ENCODE data around the gene HPX.

The HPX gene

GRCh38 chr11:6488342-6488741, 47.6 kb upstream of the HPX start (continued):
- TF ChIP-seq ZNF8 (CRISPR knock-in tag; IDR thresholded peaks at IDR 0.05) (no peak), TCF4 (CRISPR knock-in tag; IDR thresholded peaks at IDR 0.05; ENCODE audit: borderline replicate concordance) (no peak), ARNTL (CRISPR knock-in tag; IDR thresholded peaks at IDR 0.05; ENCODE audit: borderline replicate concordance, low read depth) (no peak), POU6F1 (CRISPR knock-in tag; IDR thresholded peaks at IDR 0.05; ENCODE audit: borderline replicate concordance, low read depth) (no peak), TOX (CRISPR knock-in tag; IDR thresholded peaks at IDR 0.05; ENCODE audit: borderline replicate concordance) (no peak), CSDC2 (CRISPR knock-in tag; IDR thresholded peaks at IDR 0.05) (no peak), PPARA (CRISPR knock-in tag; IDR thresholded peaks at IDR 0.05; ENCODE audit: borderline replicate concordance) (no peak)

GRCh38 chr11:6486938-6487337, 46.2 kb upstream of the HPX start:
- no peak for ATAC-seq
- TF ChIP-seq ISL1 (CRISPR knock-in tag; IDR thresholded peaks at IDR 0.05) = no peak
- no peak for TF ChIP-seq TOX (CRISPR knock-in tag; IDR thresholded peaks at IDR 0.05; ENCODE audit: borderline replicate concordance)
- TF ChIP-seq CSDC2 (CRISPR knock-in tag; IDR thresholded peaks at IDR 0.05) = no peak
- TF ChIP-seq ZNF8 (CRISPR knock-in tag; IDR thresholded peaks at IDR 0.05) = no peak
- TF ChIP-seq ZC3H10 (CRISPR knock-in tag; IDR thresholded peaks at IDR 0.05) = no peak
- no peak for TF ChIP-seq CSRNP3 (CRISPR knock-in tag; IDR thresholded peaks at IDR 0.05)
- TF ChIP-seq ARNTL (CRISPR knock-in tag; IDR thresholded peaks at IDR 0.05; ENCODE audit: borderline replicate concordance, low read depth) = no peak
- TF ChIP-seq TCF4 (CRISPR knock-in tag; IDR thresholded peaks at IDR 0.05; ENCODE audit: borderline replicate concordance) = no peak
- TF ChIP-seq SNAI2 (CRISPR knock-in tag; IDR thresholded peaks at IDR 0.05) = no peak
- TF ChIP-seq PATZ1 (CRISPR knock-in tag; IDR thresholded peaks at IDR 0.05; ENCODE audit: borderline replicate concordance) = no peak
- no peak for TF ChIP-seq OSR1 (CRISPR knock-in tag; IDR thresholded peaks at IDR 0.05)
- TF ChIP-seq POU6F1 (CRISPR knock-in tag; IDR thresholded peaks at IDR 0.05; ENCODE audit: borderline replicate concordance, low read depth) = no peak
- no peak for TF ChIP-seq GLIS3 (CRISPR knock-in tag; IDR thresholded peaks at IDR 0.05)
- TF ChIP-seq RARB (CRISPR knock-in tag; IDR thresholded peaks at IDR 0.05) = no peak
- TF ChIP-seq ESRRG (CRISPR knock-in tag; IDR thresholded peaks at IDR 0.05) = no peak
- no peak for TF ChIP-seq ZFP30 (CRISPR knock-in tag; IDR thresholded peaks at IDR 0.05)
- TF ChIP-seq BACH2 (CRISPR knock-in tag; IDR thresholded peaks at IDR 0.05; ENCODE audit: borderline replicate concordance) = no peak
- no peak for TF ChIP-seq PPARA (CRISPR knock-in tag; IDR thresholded peaks at IDR 0.05; ENCODE audit: borderline replicate concordance)
- no peak for TF ChIP-seq ZNF565 (CRISPR knock-in tag; conservative IDR thresholded peaks at IDR 0.05; ENCODE audit: low read depth)

GRCh38 chr11:6486256-6486655, 45.5 kb upstream of the HPX start:
- ATAC-seq = no peak
- TF ChIP-seq CSRNP3 (CRISPR knock-in tag; IDR thresholded peaks at IDR 0.05) (no peak), PATZ1 (CRISPR knock-in tag; IDR thresholded peaks at IDR 0.05; ENCODE audit: borderline replicate concordance) (no peak), OSR1 (CRISPR knock-in tag; IDR thresholded peaks at IDR 0.05) (no peak), ZNF565 (CRISPR knock-in tag; conservative IDR thresholded peaks at IDR 0.05; ENCODE audit: low read depth) (no peak), POU6F1 (CRISPR knock-in tag; IDR thresholded peaks at IDR 0.05; ENCODE audit: borderline replicate concordance, low read depth) (no peak), TCF4 (CRISPR knock-in tag; IDR thresholded peaks at IDR 0.05; ENCODE audit: borderline replicate concordance) (no peak), BACH2 (CRISPR knock-in tag; IDR thresholded peaks at IDR 0.05; ENCODE audit: borderline replicate concordance) (no peak), ZFP3 (CRISPR knock-in tag; IDR thresholded peaks at IDR 0.05) (no peak), RARB (CRISPR knock-in tag; IDR thresholded peaks at IDR 0.05) (no peak), ARNTL (CRISPR knock-in tag; IDR thresholded peaks at IDR 0.05; ENCODE audit: borderline replicate concordance, low read depth) (no peak), ZFP30 (CRISPR knock-in tag; IDR thresholded peaks at IDR 0.05) (no peak)

Data from SK-N-SH treated with all-trans-retinoic acid at 6 μM for 48 hours (cell line).